H7 (cell line): ENCODE results near the gene ARF3. TPM values are rescaled to one million over a fixed set of nuclear protein-coding genes. Genes with fewer than 3 reads are reported as not detected.
"Not testable (repeated sequence)": the region's sequence is repeated elsewhere in the genome, so short reads cannot be mapped to it uniquely, and the experiment has no call there.

ENCODE experiments used
- DNase-seq: peaks from one replicate; pipeline ENCODE4 v3.0.0; 2012
- H3K27me3 ChIP-seq: 2 replicates; pipeline ENCODE4 v1.6.0; 2011; ENCODE audit warnings: mild to moderate bottlenecking, low read length; ENCODE audit not compliant: control insufficient read depth, insufficient read depth
- H3K36me3 ChIP-seq: replicated peaks from 2 replicates; pipeline ENCODE4 v1.5.1; 2011; ENCODE audit warnings: low read length; ENCODE audit not compliant: control insufficient read depth, insufficient read depth
- H3K4me3 ChIP-seq: 2 replicates; pipeline ENCODE4 v1.5.1; 2011; ENCODE audit warnings: low read depth, mild to moderate bottlenecking, control low read depth, low read length, moderate library complexity; ENCODE audit not compliant: insufficient read depth
- total RNA-seq: library from RNA; depleted of rRNA; stranded (reverse); fragments of >200 nt; shearing (Covaris generic); gene quantifications from 2 replicates; pipeline ENCODE4 v1.2.3, GENCODE V29; 2014

The ARF3 gene
- total RNA-seq, 1 experiment from 2014 or later, result 95.1 TPM

DNA sequence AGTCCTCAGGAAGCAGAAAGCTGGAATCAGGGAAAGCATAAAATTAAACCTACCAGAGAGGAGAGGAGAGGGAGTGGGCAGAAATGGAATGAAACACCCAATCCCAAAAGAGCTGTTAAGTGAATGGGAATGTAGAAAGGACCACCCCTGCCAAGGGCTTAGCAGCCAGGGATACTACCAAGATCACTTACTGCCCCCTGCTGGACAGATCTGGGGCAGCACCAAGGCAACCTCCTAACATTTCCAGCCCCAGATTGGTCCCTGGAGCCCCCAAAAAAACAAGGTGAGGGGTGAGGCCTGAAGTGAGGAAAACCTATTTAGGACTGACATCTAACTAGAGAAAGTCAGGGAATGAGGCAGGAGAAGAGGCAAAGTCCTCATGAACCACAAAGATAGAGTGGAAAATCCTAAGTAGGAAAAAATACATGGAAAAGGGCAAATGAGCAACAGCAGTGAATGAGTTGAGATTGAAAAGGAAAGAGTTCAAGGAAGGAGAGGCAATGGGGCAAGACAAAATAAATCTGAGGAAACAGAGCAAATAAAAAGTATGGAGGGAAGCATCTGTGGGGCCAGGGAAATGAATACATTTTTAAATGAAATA is 20.8 kb downstream of the ARF3 start:
- Histone ChIP-seq H3K36me3 (peaks cover 34% of the 10 kb centered on the region), H3K27me3 (no peaks in the 10 kb centered on the region), H3K4me3 (no peak overlapping the region)
- peak; percentile 94 for DNase-seq

DNA sequence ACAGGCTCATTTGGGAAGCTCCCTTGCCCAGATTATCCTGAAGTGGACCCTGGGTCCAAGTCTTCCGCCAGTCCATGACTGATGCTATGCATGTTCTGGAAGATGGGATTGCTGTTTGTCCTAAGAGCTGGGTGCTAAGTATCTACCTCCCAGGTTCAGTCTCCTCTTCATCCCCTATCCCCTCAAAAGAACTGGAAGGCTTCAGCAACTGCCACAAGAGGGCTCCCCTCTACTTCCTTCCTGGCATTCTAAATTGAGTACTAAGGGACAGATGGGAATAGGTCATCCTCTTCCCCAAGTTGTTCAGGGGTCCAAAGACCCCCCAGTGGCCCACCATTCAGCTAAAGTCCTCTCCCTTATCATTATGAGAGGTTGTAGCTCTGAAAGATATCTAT is 23.0 kb downstream of the ARF3 start:
- H3K27me3 ChIP-seq, result no peaks in the 10 kb centered on the region
- no peak overlapping the region for H3K4me3 ChIP-seq
- H3K36me3 ChIP-seq, result peaks cover 24% of the 10 kb centered on the region
- peak; percentile 64 for DNase-seq

DNA sequence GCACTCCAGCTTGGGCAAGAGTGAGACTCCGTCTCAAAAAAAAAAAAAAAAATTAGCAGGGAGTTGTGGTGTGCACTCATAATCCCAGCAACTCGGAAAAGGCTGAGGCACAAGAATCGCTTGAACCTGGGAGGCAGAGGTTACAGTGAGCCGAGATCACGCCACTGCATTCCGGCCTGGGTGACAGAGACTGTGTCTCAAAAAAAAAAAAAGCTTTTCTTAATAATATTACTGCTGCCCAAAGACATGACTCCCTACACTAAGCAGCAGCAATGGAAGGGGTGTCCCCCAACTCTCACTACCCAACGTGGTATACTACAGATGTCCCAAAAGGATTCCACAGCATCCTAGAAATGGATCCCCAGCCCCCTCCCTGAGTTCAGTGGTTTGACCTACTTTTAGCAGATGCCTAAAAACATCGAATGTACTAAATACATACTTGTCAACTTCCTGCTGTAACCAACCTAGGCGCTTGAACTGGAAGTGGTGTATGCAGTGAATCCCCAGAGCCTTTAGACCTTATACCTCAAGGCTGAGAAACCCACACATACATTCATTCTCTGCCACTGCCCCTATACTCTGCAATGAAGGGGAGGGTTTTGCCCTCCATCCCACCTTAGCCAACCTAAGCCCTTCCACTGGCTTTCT is 23.5 kb downstream of the ARF3 start:
- H3K36me3 ChIP-seq, result peaks cover 21% of the 10 kb centered on the region
- DNase-seq, result no peak

DNA sequence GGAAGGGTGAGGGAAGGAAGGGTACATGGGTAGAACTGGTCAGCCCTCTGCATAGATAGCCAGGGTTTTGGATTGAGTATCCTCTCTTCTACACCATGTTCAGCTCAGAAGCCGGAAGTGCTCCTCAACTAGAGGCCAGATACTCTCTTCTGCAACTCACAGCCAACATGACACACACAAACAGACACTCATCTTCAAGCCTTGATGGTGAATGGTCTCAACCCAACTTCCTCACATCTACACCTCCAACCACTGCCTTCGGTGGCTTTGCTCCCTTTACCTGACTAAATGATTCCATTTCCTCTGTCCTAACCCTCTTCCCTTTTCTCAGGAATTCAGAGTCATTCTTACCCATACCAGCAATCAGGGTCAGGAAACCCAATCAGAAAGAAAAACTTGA is 24.4 kb downstream of the ARF3 start:
- H3K27me3 ChIP-seq, result no peaks in the 10 kb centered on the region
- H3K36me3 ChIP-seq, result peaks cover 17% of the 10 kb centered on the region

More for the DNA sequence above, 23.5 kb downstream of the ARF3 start:
- Histone ChIP-seq H3K4me3 (no peak overlapping the region), H3K27me3 (no peaks in the 10 kb centered on the region)

DNA sequence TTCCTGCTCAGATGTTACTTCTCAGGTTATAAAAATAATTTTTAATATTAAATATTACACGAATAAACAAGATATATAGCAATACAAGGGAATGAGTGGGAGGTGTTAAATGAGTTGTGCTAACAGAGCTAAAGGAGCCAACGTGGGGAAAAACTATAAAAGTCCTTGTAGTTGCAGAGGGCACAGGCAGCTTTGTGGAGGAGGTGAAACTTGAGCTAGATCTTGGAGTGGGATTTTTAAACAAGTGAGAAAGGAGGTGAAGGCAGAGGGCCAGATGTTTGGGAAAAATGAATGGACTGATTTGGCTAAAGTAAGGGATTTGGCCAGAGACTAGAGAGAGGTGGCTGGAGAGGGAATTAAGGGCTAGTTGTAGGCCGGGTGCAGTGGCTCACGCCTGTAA is 26.8 kb downstream of the ARF3 start:
- Histone ChIP-seq H3K27me3 (no peaks in the 10 kb centered on the region), H3K4me3 (no peak overlapping the region), H3K36me3 (peaks cover 12% of the 10 kb centered on the region)
- no peak for DNase-seq

More for the DNA sequence above, 24.4 kb downstream of the ARF3 start:
- H3K4me3 ChIP-seq, result no peak overlapping the region
- DNase-seq, result no peak

DNA sequence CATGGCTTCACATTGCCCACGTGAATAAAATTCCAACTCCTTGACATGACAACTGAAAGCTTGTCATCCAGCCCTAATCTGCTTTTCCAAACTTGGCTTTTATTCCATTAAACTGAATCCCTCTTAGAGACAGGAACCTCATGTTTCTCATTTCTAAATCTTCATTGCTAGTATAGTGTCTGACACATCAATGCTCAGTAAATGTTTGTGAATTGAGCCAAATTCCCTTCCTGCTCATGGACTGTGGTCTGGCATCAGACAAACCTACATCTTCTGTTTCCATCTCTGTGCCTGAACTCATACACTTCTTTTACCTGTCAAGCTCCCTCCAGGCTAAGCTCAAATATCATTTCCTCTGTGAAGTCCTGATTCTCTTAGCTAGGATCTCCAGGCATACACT is 27.7 kb downstream of the ARF3 start:
- Histone ChIP-seq H3K27me3 (no peaks in the 10 kb centered on the region), H3K4me3 (no peak overlapping the region), H3K36me3 (peaks cover 12% of the 10 kb centered on the region)
- DNase-seq, result no peak

DNA sequence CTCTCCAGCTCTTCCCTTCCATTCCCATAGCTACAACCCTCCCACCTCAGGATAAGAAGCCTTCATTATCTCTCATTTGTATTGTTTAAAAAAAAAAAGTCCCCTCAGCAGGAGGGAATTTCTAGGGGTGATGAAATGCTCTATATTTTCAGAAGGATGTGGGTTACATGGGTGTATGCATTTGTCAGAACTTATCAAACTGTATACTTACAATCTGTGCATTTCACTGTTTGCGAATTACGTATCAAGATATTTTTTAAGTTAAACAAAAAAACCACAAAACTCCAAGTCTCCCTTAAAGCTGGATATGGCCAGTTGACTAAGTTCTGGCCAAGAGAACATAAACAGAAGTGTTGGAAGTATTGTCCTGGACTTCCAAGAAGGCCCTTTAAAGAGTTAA is 30.0 kb downstream of the ARF3 start:
- Histone ChIP-seq H3K27me3 (no peaks in the 10 kb centered on the region), H3K4me3 (no peak overlapping the region), H3K36me3 (peaks cover 8% of the 10 kb centered on the region)
- DNase-seq, result no peak

DNA sequence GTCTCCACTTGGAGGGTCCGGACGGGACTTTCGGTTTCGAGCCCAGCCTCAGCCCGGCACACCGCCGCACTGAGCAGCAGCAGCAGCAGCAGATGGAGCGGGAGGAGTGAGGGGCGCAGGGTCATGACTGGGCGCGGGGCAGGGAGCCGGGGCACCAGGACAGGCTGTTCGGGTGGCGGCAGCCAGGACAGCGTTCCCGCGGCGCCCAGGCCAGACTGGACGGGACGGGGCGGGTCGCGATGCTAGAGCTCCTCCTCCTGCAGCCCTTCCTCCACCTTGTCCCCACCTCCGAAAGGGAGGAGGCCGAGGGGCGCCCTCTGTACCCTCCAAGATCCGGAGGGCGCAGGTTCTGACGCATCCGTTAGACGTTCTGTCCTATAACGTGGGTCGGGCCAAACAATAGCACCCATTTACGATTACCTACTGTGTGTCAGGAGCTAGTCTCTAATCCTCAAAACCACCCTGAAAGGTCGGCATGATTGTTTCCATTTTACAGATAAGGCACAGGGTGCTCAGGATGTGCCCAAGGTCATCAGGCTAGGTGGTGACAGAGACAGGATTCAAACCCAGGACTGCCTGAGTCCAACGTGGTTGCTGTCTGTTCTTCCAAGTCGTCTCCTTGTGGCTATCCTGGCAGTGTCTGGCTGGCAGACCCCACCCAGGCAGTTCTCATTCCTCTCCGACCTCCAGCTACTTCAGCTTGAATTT is 31.8 kb downstream of the ARF3 start, which contains the start of gene FKBP11:
Gene FKBP11, minus strand, starts transcription at position 189 of the 708 bp plus-strand sequence. Its CDS starts 64 bp downstream, at position 125.
- Histone ChIP-seq H3K36me3 (peaks cover 7% of the 10 kb centered on the region), H3K4me3 (peak within 1 kb of the TSS; percentile 71), H3K27me3 (no peaks in the 10 kb centered on the region)
- DNase-seq, result peak; percentile 90

DNA sequence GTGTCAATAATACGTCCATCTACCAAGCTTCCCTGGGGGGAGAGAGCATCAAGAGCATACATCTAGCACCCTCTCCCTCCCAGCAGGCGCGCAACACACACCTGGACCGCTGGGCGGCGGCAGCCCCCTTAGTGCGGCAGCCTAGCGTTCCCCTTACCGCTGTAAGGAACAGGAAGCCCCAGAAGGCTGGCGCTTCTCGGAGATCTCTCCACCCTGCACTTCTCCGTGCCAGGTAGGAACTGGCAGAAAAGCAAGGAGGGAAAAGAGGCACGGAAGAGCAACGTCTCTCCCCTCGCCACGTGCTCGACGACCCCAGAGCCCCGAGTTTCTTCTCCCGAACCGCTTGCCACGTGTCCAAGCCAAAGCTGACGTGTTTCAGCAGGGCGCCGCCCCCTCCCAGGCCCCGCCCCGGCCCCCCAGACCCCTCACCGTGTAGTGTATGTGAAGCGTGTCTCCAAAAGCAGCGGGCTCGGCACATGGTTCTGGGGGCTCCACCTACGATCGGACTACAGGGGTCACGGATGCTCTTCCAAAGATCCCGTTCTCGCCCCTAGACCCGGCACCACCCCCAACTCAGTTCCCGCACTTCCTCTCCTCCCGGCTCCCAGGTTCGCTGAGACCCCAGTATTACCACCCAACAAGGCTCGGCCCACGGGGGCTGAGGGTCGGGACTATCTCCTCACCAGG is 32.5 kb downstream of the ARF3 start:
- DNase-seq, result peak; percentile 88
- Histone ChIP-seq H3K36me3 (peaks cover 7% of the 10 kb centered on the region), H3K27me3 (no peaks in the 10 kb centered on the region), H3K4me3 (peak overlapping the region; percentile 71)

DNA sequence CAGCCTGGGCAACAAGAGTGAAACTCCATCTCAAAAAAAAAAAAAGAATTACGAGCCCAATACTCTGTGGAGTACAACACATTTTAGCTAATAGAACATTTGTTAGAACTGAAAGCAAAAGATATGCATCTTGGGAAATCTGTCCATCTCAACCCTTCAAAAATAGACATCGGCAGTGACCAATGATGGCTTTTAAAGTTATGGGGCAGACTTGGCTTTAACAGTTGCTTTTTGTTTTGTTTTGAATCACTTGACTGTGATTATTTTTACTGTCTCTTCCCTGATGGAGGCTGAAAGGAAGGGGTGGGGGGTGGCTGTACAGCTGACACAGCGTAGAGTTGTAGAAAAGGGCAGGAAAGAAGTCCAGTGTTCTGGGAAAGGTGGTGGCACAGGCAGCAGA is 34.2 kb downstream of the ARF3 start:
- Histone ChIP-seq H3K36me3 (peaks cover 6% of the 10 kb centered on the region), H3K4me3 (no peak overlapping the region), H3K27me3 (no peaks in the 10 kb centered on the region)
- DNase-seq, result no peak

DNA sequence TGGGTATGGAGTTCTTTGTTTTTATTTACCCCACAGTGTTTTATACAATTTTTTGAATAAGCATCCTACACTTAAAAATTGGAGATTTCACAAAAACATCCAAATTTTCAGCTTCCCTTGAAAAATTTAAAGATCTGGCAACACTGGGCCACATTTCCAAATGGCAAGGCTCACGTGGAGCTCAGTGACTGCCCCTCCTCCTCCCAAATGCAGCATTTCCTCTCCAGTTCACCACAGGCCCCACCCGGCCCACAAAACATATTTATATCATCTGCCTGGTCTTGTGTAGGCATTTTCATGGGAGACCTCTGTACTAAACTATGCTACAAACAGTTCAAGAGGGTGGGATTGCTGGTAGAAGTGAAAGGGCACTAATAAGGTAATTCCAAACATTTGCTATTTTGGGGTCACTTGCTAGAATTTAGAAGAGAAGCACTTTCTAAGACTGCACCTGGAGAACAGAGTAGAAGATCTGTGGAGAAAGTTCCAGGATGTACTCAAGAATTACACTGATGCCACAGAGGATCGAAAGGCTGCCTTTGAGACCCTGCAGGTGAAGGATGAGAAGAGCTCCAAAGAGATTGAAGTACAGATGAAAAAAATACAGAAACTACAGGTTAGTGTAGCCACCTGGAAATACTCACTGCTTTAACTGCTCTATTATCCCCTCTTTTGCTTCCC is 39.3 kb downstream of the ARF3 start:
- DNase-seq, result no peak
- H3K4me3 ChIP-seq, result no peak overlapping the region
- H3K27me3 ChIP-seq, result no peaks in the 10 kb centered on the region

DNA sequence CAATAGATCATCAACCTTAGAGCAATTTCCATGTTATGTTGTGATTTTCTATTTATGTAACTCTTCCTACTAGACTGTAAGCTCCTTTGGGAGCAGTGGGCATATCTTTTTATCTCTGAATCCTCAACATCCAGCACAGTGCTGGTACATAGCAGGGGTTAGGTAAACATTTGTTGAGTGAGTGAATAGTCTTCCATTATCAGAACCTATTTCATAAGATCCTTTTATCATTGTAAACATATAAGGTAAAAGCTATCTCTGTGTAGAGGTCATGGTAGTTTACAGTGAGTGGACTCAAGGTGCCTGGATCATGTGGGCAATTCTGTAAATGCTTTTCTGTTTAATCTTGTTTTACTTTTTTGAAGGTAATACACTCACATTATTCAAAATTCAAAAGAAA is 47.1 kb downstream of the ARF3 start:
- Histone ChIP-seq H3K36me3 (no peaks in the 10 kb centered on the region), H3K4me3 (no peak overlapping the region), H3K27me3 (no peaks in the 10 kb centered on the region)
- DNase-seq, result no peak

More for the DNA sequence above, 39.3 kb downstream of the ARF3 start:
- peaks cover 1% of the 10 kb centered on the region for H3K36me3 ChIP-seq

DNA sequence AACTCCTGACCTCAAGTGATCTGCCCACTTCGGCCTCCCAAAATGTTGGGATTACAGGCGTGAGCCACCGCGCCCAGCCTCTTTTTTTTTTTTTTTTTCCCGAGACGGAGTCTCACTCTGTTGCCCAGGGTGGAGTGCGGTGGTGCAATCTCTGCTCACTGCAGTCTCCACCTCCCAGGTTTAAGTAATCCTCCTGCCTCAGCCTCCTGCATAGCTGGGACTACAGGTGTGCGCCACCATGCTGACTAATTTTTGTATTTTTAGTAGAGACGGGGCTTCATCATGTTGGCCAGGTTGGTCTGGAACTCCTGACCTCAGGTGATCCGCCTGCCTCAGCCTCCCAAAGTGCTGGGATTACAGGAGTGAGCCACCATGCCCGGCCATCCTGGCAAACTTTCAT is 47.6 kb downstream of the ARF3 start:
- not testable (repeated sequence) for DNase-seq, H3K27me3 ChIP-seq, H3K36me3 ChIP-seq, H3K4me3 ChIP-seq

DNA sequence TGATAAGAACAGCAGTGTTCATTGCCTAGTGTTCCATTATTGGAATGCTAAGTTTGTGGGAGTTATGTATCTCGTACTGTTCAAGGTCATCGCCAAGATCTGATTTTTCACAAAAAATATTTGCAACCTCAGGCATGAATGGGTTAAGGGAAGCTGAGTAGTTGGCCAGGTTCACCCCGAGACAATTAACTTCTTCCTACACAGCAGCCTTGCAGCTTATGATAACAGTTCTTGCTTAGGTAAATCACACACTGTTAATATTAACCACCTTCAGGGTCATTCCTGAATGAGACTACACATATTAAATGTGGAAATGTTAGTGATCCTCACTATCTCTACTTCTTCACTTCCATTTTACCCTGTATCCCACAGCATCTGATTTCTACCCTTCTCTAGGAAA is 50.0 kb downstream of the ARF3 start:
- Histone ChIP-seq H3K36me3 (no peaks in the 10 kb centered on the region), H3K27me3 (no peaks in the 10 kb centered on the region; the same call in 1 of the 2 replicates), H3K4me3 (no peak overlapping the region)
- DNase-seq, result no peak
